Activated naive CD8-positive, alpha-beta T cell (primary cell): Measurements from ENCODE around the gene DGKG.
A peak's percentile ranks its signal among the peaks of the same experiment; 100 is the strongest.

Source experiments
- H3K27ac Mint-ChIP-seq: one replicate; pipeline ENCODE4 v1.8.0; 2021; ENCODE audit warnings: mixed read lengths
- H3K27me3 Mint-ChIP-seq: one replicate; pipeline ENCODE4 v1.8.0; 2021; ENCODE audit warnings: mixed read lengths
- H3K36me3 Mint-ChIP-seq: one replicate; pipeline ENCODE4 v1.8.0; 2021; ENCODE audit warnings: mixed read lengths
- H3K4me1 Mint-ChIP-seq: one replicate; pipeline ENCODE4 v1.8.0; 2021; ENCODE audit warnings: low read depth, mixed read lengths
- H3K4me3 Mint-ChIP-seq: one replicate; pipeline ENCODE4 v1.8.0; 2021; ENCODE audit warnings: mild to moderate bottlenecking, mixed read lengths
- H3K9me3 Mint-ChIP-seq: one replicate; pipeline ENCODE4 v1.8.0; 2021; ENCODE audit warnings: low read depth, mixed read lengths

Gene DGKG

GRCh38 chr3:186361762-186362536 lies at the start of gene DGKG:
Gene DGKG (minus strand): TSS chr3:186362234. CDS start chr3:186320459, 41,775 bp downstream.
- no peak within 1 kb of the TSS for H3K27ac Mint-ChIP-seq

DNA sequence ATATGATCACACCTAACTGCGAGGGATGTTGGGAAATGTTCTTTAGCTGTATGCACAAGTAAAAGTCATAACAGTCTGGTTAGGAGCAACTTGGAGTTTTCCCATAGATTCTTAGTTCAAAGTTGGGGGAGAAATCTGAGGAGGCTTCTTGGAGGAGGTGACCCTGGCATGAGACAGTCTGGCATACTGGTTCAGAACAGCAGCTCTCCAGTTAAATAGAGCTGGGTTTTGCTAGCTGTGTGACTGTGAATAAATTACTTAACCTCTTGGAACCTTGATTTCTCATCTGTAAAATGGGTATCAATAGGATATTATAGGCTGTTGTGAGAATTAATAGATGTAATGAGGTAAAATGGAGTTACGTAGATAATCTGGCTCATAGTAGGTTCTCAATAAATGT lies 49.1 kb upstream of the DGKG start:
- no peaks in the 10 kb centered on the region for H3K9me3 Mint-ChIP-seq
- H3K27me3 Mint-ChIP-seq = peaks cover 5% of the 10 kb centered on the region
- peak overlapping the region; percentile 30 for H3K27ac Mint-ChIP-seq
- H3K4me1 Mint-ChIP-seq = peaks cover 25% of the 10 kb centered on the region
- H3K4me3 Mint-ChIP-seq = no peak overlapping the region
- no peaks in the 10 kb centered on the region for H3K36me3 Mint-ChIP-seq

More at GRCh38 chr3:186361762-186362536, at the start of gene DGKG:
- peak within 1 kb of the TSS; percentile 48 for H3K4me3 Mint-ChIP-seq
- H3K27me3 Mint-ChIP-seq = peaks cover 34% of the 10 kb centered on the region
- no peaks in the 10 kb centered on the region for H3K9me3 Mint-ChIP-seq
- H3K4me1 Mint-ChIP-seq = peaks cover 7% of the 10 kb centered on the region
- H3K36me3 Mint-ChIP-seq = no peaks in the 10 kb centered on the region

- Mint-ChIP-seq H3K27ac (no peak overlapping the region), H3K9me3 (no peaks in the 10 kb centered on the region), H3K36me3 (no peaks in the 10 kb centered on the region), H3K4me3 (no peak overlapping the region), H3K4me1 (peaks cover 2% of the 10 kb centered on the region), H3K27me3 (no peaks in the 10 kb centered on the region)
Measured at GRCh38 chr3:186406669-186407635, 44.9 kb upstream of the DGKG start.

- no peaks in the 10 kb centered on the region for H3K9me3 Mint-ChIP-seq
- no peak overlapping the region for H3K4me3 Mint-ChIP-seq
- no peaks in the 10 kb centered on the region for H3K4me1 Mint-ChIP-seq
- H3K27ac Mint-ChIP-seq = no peak overlapping the region
- no peaks in the 10 kb centered on the region for H3K36me3 Mint-ChIP-seq
- no peaks in the 10 kb centered on the region for H3K27me3 Mint-ChIP-seq
Measured at GRCh38 chr3:186401556-186401955, 39.5 kb upstream of the DGKG start.

DNA sequence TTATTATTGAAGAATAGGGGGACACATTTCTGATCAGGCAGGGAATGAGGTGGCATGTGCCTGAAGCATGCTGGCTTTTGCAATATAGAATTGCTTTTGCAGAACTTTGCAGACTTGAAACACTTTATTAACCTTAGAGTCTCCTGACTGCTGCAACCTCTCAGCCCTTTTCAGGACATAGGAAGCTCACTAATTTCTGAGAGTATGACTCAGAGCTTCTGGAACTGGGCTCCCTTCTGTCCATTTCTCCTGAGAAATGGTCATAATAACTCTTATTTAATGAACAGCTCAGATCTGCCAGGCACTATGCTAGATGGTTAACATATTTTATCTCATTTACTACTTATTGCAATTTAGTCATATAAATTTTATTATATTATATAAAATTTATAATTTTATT lies 38.6 kb upstream of the DGKG start:
- H3K27me3 Mint-ChIP-seq = no peaks in the 10 kb centered on the region
- H3K9me3 Mint-ChIP-seq = no peaks in the 10 kb centered on the region
- no peak overlapping the region for H3K4me3 Mint-ChIP-seq
- H3K27ac Mint-ChIP-seq = no peak overlapping the region
- H3K36me3 Mint-ChIP-seq = no peaks in the 10 kb centered on the region
- H3K4me1 Mint-ChIP-seq = no peaks in the 10 kb centered on the region

DNA sequence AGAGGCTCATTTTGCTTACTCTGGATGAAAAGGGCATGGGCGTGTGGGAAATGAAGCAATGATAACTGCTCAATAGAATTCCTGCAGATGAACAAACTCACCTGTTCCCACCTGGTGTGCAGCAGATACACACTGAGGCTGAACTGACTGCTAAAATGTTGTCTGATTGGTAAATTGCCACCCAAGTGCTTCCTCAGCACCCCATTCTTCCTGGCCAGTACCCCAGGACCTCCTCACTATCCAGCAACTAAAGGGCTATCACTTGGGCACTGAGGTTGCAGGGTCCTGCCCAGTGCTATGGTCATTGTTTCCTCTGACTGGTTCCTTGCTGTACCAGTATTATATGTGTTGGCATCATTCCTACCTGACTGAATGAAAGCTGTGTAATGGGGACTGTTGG lies 38.0 kb upstream of the DGKG start:
- Mint-ChIP-seq H3K36me3 (no peaks in the 10 kb centered on the region), H3K27ac (no peak overlapping the region), H3K9me3 (no peaks in the 10 kb centered on the region), H3K4me3 (no peak overlapping the region), H3K4me1 (no peaks in the 10 kb centered on the region), H3K27me3 (no peaks in the 10 kb centered on the region)

DNA sequence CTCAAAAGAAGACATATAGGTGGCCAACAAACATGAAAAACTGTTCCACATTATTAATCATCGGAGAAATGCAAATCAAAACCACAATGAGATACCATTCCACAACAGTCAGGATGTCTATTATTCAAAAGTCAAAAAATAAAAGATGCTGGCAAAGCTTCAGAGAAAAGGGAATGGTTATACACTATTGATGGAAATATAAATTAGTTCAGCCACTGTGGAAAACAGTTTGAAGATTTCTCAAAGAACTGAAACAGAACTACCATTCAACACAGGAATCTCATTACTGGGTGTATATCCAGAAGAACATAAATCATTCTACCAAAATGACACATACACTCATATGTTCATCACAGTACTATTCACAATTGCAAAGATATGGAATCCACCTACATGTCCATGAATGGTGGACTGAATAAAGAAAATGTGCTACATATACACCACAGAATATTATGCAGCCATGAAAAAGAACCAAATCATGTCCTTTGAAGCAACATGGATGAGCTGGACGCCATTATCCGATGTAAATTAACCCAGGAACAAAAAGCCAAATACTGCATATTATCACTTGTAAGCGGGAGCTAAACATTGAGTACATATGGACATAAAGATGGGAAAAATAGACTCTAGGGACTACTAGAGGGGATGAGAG lies 32.7 kb upstream of the DGKG start:
- no peak overlapping the region for H3K4me3 Mint-ChIP-seq
- no peaks in the 10 kb centered on the region for H3K4me1 Mint-ChIP-seq
- H3K27ac Mint-ChIP-seq = no peak overlapping the region
- no peaks in the 10 kb centered on the region for H3K27me3 Mint-ChIP-seq
- no peaks in the 10 kb centered on the region for H3K9me3 Mint-ChIP-seq
- no peaks in the 10 kb centered on the region for H3K36me3 Mint-ChIP-seq

DNA sequence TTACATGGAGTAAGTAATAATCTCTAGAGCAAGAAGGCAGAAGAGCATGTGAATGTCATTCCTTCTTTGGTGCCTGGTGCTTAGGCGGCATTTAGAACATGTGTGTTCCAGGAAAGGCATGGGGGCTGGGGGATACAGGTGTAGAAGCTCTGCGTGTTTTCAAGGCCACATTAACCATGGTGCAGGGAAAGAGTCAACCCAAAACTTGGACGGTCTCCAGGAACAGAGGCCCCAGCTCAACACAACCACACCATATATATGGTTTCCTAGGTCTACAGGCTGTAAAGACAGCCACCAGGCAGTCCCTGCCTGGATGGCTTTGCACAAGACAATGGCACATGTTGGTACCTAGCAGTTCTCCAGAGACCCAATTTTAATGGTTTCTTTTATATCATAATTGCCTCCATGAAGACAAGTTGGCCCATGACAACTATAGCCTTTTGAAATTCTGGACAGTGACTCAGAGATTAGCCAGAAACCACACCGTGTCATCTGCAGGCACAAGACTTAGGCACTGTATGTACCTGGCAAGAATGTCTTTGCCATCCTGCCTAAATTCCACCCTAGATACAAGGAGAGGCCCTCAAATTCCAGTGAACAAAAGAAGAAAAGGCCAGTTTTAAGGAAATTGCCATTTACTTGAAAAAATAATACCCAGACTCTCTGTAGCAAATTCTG lies 25.0 kb upstream of the DGKG start:
- Mint-ChIP-seq H3K4me3 (no peak overlapping the region), H3K36me3 (no peaks in the 10 kb centered on the region), H3K27ac (no peak overlapping the region), H3K9me3 (no peaks in the 10 kb centered on the region), H3K4me1 (no peaks in the 10 kb centered on the region), H3K27me3 (no peaks in the 10 kb centered on the region)

DNA sequence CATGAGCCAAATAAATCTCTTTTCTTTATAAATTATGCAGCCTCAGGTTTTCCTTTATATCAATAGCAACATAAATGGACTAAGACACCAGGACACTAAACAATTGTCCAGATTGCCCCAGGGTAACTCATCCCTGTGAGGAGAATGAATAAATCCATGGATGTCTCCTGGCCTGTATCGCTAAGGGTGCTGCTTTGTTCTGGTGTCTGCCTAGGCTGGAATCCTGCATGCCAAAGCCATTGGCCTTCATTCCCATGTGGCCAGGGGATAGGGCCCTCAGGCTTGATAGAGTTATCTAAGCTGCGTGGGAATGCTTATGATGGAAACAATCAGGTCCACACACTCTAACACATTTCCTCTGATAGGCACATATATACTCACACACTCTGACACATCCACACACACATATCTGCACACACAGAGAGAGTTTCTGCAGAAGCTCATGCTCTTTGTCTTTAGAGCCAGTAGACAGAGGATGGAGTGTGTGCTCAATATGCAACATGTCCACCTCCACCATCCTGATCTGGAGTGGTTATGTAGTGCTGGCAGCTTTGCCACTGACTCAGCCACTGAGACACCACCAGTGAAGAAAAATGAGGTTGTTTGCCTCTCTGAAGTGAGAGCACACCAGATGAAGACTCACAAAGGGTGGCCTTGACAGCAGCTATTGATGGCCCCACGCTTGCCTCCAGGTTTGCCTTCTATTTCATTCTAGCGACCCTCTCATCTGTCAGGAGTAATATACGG lies 24.0 kb upstream of the DGKG start:
- no peaks in the 10 kb centered on the region for H3K4me1 Mint-ChIP-seq
- H3K27ac Mint-ChIP-seq = no peak overlapping the region
- H3K36me3 Mint-ChIP-seq = no peaks in the 10 kb centered on the region
- no peak overlapping the region for H3K4me3 Mint-ChIP-seq
- no peaks in the 10 kb centered on the region for H3K9me3 Mint-ChIP-seq
- H3K27me3 Mint-ChIP-seq = peaks cover 2% of the 10 kb centered on the region

GRCh38 chr3:186383026-186383993 lies 21.3 kb upstream of the DGKG start:
- peaks cover 8% of the 10 kb centered on the region for H3K4me1 Mint-ChIP-seq
- H3K27me3 Mint-ChIP-seq = peaks cover 3% of the 10 kb centered on the region
- peaks cover 4% of the 10 kb centered on the region for H3K9me3 Mint-ChIP-seq
- H3K36me3 Mint-ChIP-seq = no peaks in the 10 kb centered on the region
- no peak overlapping the region for H3K27ac Mint-ChIP-seq
- H3K4me3 Mint-ChIP-seq = no peak overlapping the region

DNA sequence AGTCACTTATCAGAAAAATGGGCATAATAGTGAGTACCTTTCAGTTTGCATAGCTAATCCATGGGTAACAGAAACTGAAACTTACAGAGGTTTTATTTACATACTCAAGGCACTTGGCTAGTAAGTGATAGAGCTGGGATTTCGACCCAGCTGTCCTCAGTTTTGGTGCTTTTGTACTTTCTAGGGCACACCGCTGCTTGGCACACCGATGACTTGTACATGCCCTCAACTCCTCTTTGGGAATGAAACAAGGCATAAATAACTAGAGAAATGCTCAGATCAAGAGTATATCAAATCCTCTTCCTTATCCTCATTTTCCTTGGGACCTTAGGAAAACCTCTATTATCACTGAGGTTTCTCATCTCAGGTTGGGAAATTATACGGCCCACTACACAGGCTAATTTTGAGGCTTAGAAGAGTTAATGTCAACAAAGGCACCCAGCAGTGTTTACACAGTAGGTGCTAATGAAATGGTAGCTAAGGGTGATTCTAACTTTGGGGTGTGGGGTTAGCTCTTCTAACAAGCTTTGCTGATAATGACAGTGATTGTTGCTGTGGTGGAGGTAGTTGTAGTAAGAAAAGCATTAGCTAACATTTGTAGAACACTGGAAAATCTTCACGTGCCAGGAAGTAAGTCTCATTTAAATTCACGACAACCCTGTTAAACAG lies 20.3 kb upstream of the DGKG start:
- Mint-ChIP-seq H3K9me3 (peaks cover 6% of the 10 kb centered on the region), H3K27ac (no peak overlapping the region), H3K4me3 (no peak overlapping the region), H3K36me3 (no peaks in the 10 kb centered on the region), H3K27me3 (peaks cover 3% of the 10 kb centered on the region), H3K4me1 (peaks cover 8% of the 10 kb centered on the region)

- Mint-ChIP-seq H3K9me3 (peaks cover 6% of the 10 kb centered on the region), H3K27ac (no peak overlapping the region), H3K27me3 (peaks cover 3% of the 10 kb centered on the region), H3K36me3 (no peaks in the 10 kb centered on the region), H3K4me3 (no peak overlapping the region), H3K4me1 (peaks cover 8% of the 10 kb centered on the region)
Measured at GRCh38 chr3:186381424-186382216, 19.6 kb upstream of the DGKG start.
